A549 treated with dexamethasone at 1 μM for 4 hours (cell line): ENCODE results near the gene NCKAP5. TPM values are rescaled to one million over a fixed set of nuclear protein-coding genes. Genes with fewer than 3 reads are reported as not detected.

Source experiments
- total RNA-seq: library from RNA; stranded (reverse); fragments of 200-300 nt; extraction: Qiagen RNA extraction; gene quantifications from 5 replicates; pipeline ENCODE4 v1.2.3, GENCODE V29; 2022

NCKAP5 gene
- total RNA-seq = 0.61 to 1.1 TPM (median 1.0 TPM) in 5 replicates

GRCh38 chr2:133568172-133568571, at the start of gene NCKAP5:
NCKAP5 (minus strand) TSS chr2:133568463; CDS start chr2:133517526, 50,937 bp downstream.

DNA sequence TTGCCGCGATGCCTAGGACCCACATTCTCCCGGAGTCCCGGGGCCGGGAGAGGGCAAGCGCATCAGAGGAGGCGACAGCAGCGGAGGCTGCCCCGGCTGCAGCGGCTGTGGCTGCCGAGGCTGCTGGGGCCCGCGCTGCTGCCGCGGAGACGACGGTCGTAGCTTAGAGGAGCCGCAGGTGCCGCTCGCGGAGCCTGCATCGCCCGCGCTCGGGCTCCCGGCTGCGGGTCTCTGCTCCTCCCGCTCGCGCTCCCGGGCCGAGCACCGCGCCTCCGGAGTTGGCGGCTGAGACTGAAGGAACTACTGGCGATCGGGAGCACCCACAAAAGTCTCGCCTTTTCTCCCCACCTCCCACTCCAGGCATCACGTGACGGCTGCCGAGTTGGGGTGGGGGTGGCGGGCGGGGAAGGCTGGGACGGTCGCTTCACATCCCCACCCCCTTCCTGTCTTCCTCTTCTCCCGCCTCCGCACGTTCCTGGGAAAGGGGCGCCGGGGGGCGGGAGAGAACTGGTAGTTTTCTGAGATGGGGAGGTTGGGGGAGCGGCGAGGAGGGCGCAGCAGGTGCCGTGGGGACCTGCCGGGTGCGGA, 898.3 kb downstream of the NCKAP5 start, which contains the start of gene LYPD1:
TSS of gene LYPD1 (minus strand) at position 298 of the 588 bp plus-strand sequence. CDS start at position 25, 273 bp downstream.

